Lung (tissue), 12 donors: Measurements from ENCODE around the gene EBF4. TPM values are rescaled to one million over a fixed set of nuclear protein-coding genes. Genes with fewer than 3 reads are reported as not detected.
"Not testable (repeated sequence)": the region's sequence is repeated elsewhere in the genome, so short reads cannot be mapped to it uniquely, and the experiment has no call there.

Source experiments
- ATAC-seq: fragments of 200-7000 bp; cut with Tn5 transposase; one replicate; pipeline ENCODE4 v1.9.1; 2020; ENCODE audit warnings: moderate number of reproducible peaks; ENCODE audit not compliant: insufficient read depth, low FRiP score
- DNase-seq, 3 donors: peaks; one replicate each; pipeline ENCODE4 v3.0.0-alpha.2; 2013 to 2017
- H3K27ac ChIP-seq, 2 donors: one replicate each; pipeline ENCODE4 v1.5.1; 2013; ENCODE audit warnings: mild to moderate bottlenecking in 2 of 2, moderate library complexity in 2 of 2, control low read depth in 1 of 2, inconsistent platforms in 1 of 2, low read depth in 1 of 2, low read length in 1 of 2
- H3K27me3 ChIP-seq, 3 donors: one replicate each; pipeline ENCODE4 v1.5.1; 2013; ENCODE audit warnings: low read length in 2 of 3; ENCODE audit not compliant: control insufficient read depth in 3 of 3, insufficient read depth in 3 of 3
- H3K36me3 ChIP-seq, 4 donors: one replicate each; pipeline ENCODE4 v1.5.1; 2013; ENCODE audit warnings: low read length in 4 of 4, mild to moderate bottlenecking in 1 of 4, moderate library complexity in 1 of 4; ENCODE audit not compliant: control insufficient read depth in 4 of 4, insufficient read depth in 4 of 4
- H3K4me1 ChIP-seq, 5 donors: one replicate each; pipeline ENCODE4 v1.5.1; 2013; ENCODE audit warnings: low read length in 5 of 5, mild to moderate bottlenecking in 2 of 5, moderate library complexity in 1 of 5; ENCODE audit not compliant: control insufficient read depth in 5 of 5, insufficient read depth in 5 of 5
- H3K4me3 ChIP-seq: one replicate; pipeline ENCODE4 v1.5.1; 2013; ENCODE audit warnings: mild to moderate bottlenecking, control low read depth, moderate library complexity
- H3K9ac ChIP-seq, 2 donors: one replicate each; pipeline ENCODE4 v1.5.1; 2013; ENCODE audit warnings: low read length in 2 of 2, control low read depth in 1 of 2; ENCODE audit not compliant: insufficient read depth in 1 of 2
- H3K9me3 ChIP-seq, 4 donors: one replicate each; pipeline ENCODE4 v1.5.1; 2013; ENCODE audit warnings: low read length in 3 of 4, mild to moderate bottlenecking in 1 of 4, moderate library complexity in 1 of 4; ENCODE audit not compliant: control insufficient read depth in 4 of 4, insufficient read depth in 3 of 4
- CTCF ChIP-seq: IDR thresholded peaks from 2 replicates; pipeline ENCODE4 v1.5.1; 2012; ENCODE audit warnings: mild to moderate bottlenecking; ENCODE audit errors: control extremely low read depth, extremely low read depth
- WGBS, 2 donors: extraction: QIAGEN DNeasy Blood & Tissue Kit; methylation state at CpG; one replicate each; pipeline ENCODE4 v1.1.7; 2013; 5-methylcytosine and 5-hydroxymethylcytosine counted together
- polyA plus RNA-seq, 2 donors: library from polyadenylated mRNA; stranded (reverse); fragments of 200-250 nt; gene quantifications; one replicate each; pipeline ENCODE4 v1.2.1, GENCODE V29; 2013
- total RNA-seq, 2 donors: library from RNA; depleted of rRNA in 1 of 2; stranded (reverse); fragments of >200 nt in 1 of 2; gene quantifications; one replicate each; pipeline ENCODE4 v1.2.1, GENCODE V29; 2014 to 2021
- donor health status: control.
- donor health status: control.
- donor health status: Bipolar disorder and iron deficiency.
- donor health status: healthy.
- donor health status: DM: yes; HTN: yes; CAD: no.

EBF4 gene
- total and polyA plus RNA-seq, 4 donors: 5.8 to 15.8 (median 7.4) TPM

GRCh38 chr20:2684817-2685216 is 7.8 kb upstream of the EBF4 start:
- 30 to 71% methylated on average over 3 of the region's 4 CpGs for WGBS, 2 donors
- ATAC-seq, DNase-seq: not testable (repeated sequence)

GRCh38 chr20:2687514-2687913 is 5.1 kb upstream of the EBF4 start:
- Histone ChIP-seq H3K36me3 (no peaks in the 10 kb centered on the region), H3K9ac (no peak overlapping the region), H3K4me3 (no peak overlapping the region), H3K4me1 (peaks cover 0 to 7% (median 2%) of the 10 kb centered on the region in 5 donors), H3K27me3 (peaks cover 0 to 41% (median 9%) of the 10 kb centered on the region in 3 donors), H3K9me3 (no peaks in the 10 kb centered on the region), H3K27ac (no peak overlapping the region)
- DNase-seq (no peak), ATAC-seq (no peak)
- TF ChIP-seq CTCF: no peak
- WGBS, 2 donors: 41 to 46% methylated on average over 6 of the region's 6 CpGs

More at GRCh38 chr20:2684817-2685216, 7.8 kb upstream of the EBF4 start:
- H3K27ac ChIP-seq, H3K9ac ChIP-seq, H3K4me1 ChIP-seq, H3K9me3 ChIP-seq, H3K4me3 ChIP-seq, H3K36me3 ChIP-seq: not testable (repeated sequence)
- peaks cover 0 to 35% (median 9%) of the 10 kb centered on the region in 3 donors for H3K27me3 ChIP-seq

- Histone ChIP-seq H3K27ac (no peak overlapping the region), H3K4me3 (no peak overlapping the region), H3K27me3 (peaks cover 0 to 41% (median 9%) of the 10 kb centered on the region in 3 donors), H3K36me3 (no peaks in the 10 kb centered on the region), H3K9me3 (no peaks in the 10 kb centered on the region), H3K9ac (no peak overlapping the region), H3K4me1 (peaks cover 0 to 7% (median 2%) of the 10 kb centered on the region in 5 donors)
- WGBS, 2 donors: 16 to 22% methylated on average over 18 of the region's 18 CpGs
- TF ChIP-seq CTCF: peak; percentile 41
- ATAC-seq (peak; percentile 68), DNase-seq (peak; percentile 57 to 63 (median 61))
Observed at GRCh38 chr20:2688041-2688591, 4.5 kb upstream of the EBF4 start.

- Histone ChIP-seq H3K4me3 (no peak overlapping the region), H3K9ac (no peak overlapping the region), H3K36me3 (no peaks in the 10 kb centered on the region), H3K27me3 (peaks cover 0 to 52% (median 12%) of the 10 kb centered on the region in 3 donors), H3K9me3 (no peaks in the 10 kb centered on the region), H3K4me1 (peaks cover 0 to 14% (median 2%) of the 10 kb centered on the region in 5 donors), H3K27ac (no peak overlapping the region)
- no peak for DNase-seq
- no peak for TF ChIP-seq CTCF
- ATAC-seq: no peak
- WGBS, 2 donors: 79 to 85% methylated on average over 3 of the region's 3 CpGs
Observed at GRCh38 chr20:2690213-2690612, 2.4 kb upstream of the EBF4 start.
